ENCODE results near the gene FAT1.

The FAT1 gene

DNA sequence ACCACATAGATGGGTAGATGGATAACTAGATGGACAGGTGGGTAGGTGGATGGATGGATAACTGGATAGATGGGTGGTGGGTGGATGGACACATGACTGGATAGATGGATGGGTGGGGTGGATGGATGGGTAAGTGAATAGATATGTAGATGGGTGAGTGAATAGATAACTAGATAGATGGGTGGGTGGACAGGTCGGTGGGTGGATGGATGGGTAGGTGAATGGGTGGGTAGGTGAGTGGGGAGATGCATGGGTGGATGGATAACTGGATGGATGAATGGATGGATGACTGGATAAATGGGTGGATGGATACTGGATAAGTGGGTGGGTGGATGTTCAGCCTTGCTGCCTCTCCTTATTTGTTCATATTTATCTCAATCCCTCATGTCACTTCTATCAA lies 116.2 kb downstream of the FAT1 start:
- H3K9me3 Mint-ChIP-seq, result peaks cover 2 to 21% of the 10 kb centered on the region in 2 donors
- H3K4me1 Mint-ChIP-seq (ENCODE audit: low read depth in 2 of 2), result no peaks in the 10 kb centered on the region
- H3K27ac Mint-ChIP-seq, result no peak overlapping the region
- ATAC-seq (replicated peaks) (no peak), DNase-seq (no peak)
- no peaks in the 10 kb centered on the region for H3K36me3 Mint-ChIP-seq (ENCODE audit: insufficient read depth)
- no peaks in the 10 kb centered on the region for H3K27me3 Mint-ChIP-seq
- no peak overlapping the region for H3K4me3 Mint-ChIP-seq

DNA sequence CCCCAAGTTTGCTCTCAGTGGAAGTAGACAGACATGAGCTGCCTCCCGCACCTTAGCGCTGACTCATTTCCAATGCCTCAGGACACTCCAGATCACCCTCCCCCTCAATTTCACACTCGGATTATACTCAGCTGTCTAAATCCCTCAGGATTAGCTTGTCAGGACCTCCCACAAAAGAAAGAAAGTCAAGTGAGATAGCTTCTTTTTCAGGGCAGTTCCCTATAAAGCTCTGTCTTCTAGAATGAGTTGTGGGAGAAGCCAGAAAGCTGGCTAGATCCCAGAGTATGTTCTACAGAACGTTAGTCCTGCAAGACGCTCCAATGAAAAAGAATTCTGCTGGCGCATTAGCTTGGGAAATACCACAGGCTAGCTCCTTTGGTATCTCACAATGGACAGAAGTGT lies 117.1 kb downstream of the FAT1 start:
- DNase-seq, result no peak
- no peak for ATAC-seq (replicated peaks)
- Mint-ChIP-seq H3K27me3 (no peaks in the 10 kb centered on the region), H3K9me3 (peaks cover 2 to 21% of the 10 kb centered on the region in 2 donors), H3K4me3 (no peak overlapping the region), H3K27ac (no peak overlapping the region), H3K36me3 (ENCODE audit: insufficient read depth) (no peaks in the 10 kb centered on the region), H3K4me1 (ENCODE audit: low read depth in 2 of 2) (no peaks in the 10 kb centered on the region)

DNA sequence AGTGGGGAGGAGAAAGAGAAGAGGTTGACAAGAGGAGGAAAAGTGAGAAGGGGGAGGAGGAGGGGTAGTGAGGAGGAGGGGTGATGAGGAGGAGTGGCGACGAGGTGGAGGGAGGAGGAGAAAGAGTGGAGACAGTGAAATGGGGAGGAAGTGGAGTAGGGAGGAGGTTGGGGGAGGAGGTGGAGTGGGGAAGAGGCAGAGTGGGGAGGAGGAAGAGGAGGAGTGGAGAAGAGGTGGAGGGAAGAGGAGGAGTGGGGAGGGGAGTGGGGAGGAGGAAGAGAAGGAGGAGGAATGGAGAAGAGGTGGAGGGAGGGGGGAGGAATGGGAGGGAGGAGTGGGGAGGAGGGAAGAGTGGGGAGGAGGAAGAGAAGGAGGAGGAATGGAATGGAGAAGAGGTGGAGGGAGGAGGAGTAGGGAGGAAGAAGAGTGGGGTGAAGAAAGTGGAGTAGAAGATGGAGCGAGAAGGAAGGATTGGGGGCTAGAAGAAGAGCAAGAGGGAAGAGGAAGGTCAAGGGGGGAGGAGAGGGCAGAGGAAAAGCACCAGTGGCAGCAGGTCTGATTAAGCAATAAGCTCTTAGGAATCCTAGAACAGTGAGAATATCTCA lies 118.3 kb downstream of the FAT1 start:
- Mint-ChIP-seq H3K27me3 (no peaks in the 10 kb centered on the region), H3K4me3 (no peak overlapping the region), H3K4me1 (ENCODE audit: low read depth in 2 of 2) (no peaks in the 10 kb centered on the region), H3K36me3 (ENCODE audit: insufficient read depth) (no peaks in the 10 kb centered on the region), H3K27ac (no peak overlapping the region), H3K9me3 (peaks cover 2 to 21% of the 10 kb centered on the region in 2 donors)
- DNase-seq (no peak), ATAC-seq (replicated peaks) (no peak)

DNA sequence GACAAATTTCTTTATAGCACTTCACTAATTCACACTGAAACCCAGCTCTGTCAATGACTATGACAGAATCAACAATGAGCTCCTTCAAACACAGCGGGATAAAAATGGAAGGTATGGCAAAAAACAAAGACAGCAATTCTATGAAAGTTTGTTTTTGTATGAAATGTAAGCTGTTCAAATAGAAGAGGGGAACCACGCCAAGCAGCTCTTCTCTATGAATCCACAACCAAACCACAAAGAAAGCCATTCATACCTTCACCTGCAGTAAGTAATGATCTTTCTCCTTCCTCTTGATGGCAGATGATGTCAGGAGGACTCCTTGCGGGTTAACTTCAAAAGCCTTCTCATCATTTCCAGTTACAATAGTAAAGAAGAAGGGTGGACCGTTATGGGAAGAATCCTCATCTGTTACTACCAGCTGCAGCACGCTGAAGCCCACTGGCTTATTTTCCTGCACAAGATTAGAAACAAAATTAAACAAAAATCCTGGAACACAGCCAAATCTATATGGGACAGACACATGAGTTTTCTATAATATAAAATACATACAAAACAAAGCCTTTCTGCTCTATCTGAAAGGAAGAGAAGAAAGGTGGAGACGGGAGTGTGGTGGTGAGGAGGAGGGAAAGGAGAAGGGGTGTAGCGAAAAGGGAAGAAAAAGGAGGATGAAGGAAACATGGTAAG lies 119.4 kb downstream of the FAT1 start:
- H3K4me3 Mint-ChIP-seq, result no peak overlapping the region
- ATAC-seq (replicated peaks) (no peak), DNase-seq (no peak)
- no peaks in the 10 kb centered on the region for H3K36me3 Mint-ChIP-seq (ENCODE audit: insufficient read depth)
- no peaks in the 10 kb centered on the region for H3K27me3 Mint-ChIP-seq
- H3K27ac Mint-ChIP-seq, result no peak overlapping the region
- peaks cover 2 to 21% of the 10 kb centered on the region in 2 donors for H3K9me3 Mint-ChIP-seq
- H3K4me1 Mint-ChIP-seq (ENCODE audit: low read depth in 2 of 2), result no peaks in the 10 kb centered on the region

DNA sequence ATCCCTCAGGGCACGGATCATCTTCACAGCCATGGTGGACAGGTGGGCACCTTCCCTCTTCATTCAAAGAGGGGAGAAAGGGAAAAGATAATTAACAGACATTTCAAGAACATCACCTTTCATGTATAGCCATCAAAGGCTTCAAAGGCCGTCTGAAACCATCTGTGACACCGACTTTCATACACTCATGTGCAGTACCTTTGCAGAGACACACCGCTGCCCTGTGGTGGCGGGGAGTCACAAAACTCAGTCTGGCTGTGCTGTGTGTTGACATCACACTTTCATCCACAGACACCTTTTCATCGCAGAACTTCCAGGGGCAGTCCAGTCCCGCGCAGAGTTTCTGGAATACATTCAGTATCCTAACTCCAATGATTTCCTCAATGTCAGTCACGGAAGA lies 120.7 kb downstream of the FAT1 start:
- Mint-ChIP-seq H3K4me1 (ENCODE audit: low read depth in 2 of 2) (no peaks in the 10 kb centered on the region), H3K27ac (no peak overlapping the region), H3K36me3 (ENCODE audit: insufficient read depth) (no peaks in the 10 kb centered on the region), H3K4me3 (no peak overlapping the region), H3K9me3 (peaks cover 2 to 21% of the 10 kb centered on the region in 2 donors), H3K27me3 (no peaks in the 10 kb centered on the region)
- ATAC-seq (replicated peaks) (no peak), DNase-seq (no peak)

DNA sequence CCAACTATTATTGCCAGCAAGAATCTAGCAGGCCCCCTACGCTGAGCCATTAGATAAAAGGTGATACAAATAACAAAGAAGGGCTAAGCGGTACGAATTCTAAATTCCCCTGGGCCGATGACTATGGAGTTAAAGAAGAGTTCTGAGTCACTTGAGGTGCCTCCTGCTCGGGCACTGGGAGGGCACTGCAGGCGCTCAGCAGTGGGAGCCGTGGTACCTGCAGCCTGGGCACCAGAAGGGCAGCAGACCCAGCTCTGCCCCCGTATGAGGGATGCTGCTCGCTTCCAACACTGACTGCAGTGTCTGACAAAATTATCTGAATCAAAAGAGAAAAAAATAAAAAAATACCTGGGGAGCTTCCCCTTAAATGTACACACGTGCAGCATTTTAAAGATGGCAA lies 124.2 kb downstream of the FAT1 start:
- Mint-ChIP-seq H3K4me3 (no peak overlapping the region), H3K4me1 (ENCODE audit: low read depth in 2 of 2) (no peaks in the 10 kb centered on the region), H3K27me3 (peaks cover 0 to 6% of the 10 kb centered on the region in 2 donors), H3K27ac (no peak overlapping the region), H3K9me3 (peaks cover 0 to 9% of the 10 kb centered on the region in 2 donors), H3K36me3 (ENCODE audit: insufficient read depth) (no peaks in the 10 kb centered on the region)
- no peak for DNase-seq
- ATAC-seq (replicated peaks), result no peak

DNA sequence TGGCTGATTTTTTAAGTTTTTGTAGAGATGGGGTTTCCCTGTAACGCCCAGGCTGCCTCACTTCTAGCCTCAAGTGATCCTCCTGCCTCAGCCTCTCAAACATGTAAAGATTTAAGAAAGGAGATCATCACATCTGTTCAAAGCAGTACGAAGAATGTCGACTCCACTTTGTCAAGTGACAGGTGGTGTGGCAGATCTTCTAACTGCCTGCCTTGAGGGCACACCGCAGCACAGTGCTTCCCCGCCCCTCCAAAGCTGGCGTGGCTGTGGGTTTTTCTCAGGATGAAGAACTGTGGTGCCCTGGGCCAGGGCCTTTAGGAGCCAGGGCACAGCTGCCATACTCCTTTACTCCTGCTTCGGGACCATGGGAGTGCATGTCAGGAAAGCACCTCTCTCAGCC lies 125.0 kb downstream of the FAT1 start:
- Mint-ChIP-seq H3K36me3 (ENCODE audit: insufficient read depth) (no peaks in the 10 kb centered on the region), H3K4me1 (ENCODE audit: low read depth in 2 of 2) (no peaks in the 10 kb centered on the region), H3K9me3 (peaks cover 0 to under 1% of the 10 kb centered on the region in 2 donors), H3K27ac (no peak overlapping the region), H3K27me3 (peaks cover 0 to 6% of the 10 kb centered on the region in 2 donors), H3K4me3 (no peak overlapping the region)
- no peak for ATAC-seq (replicated peaks)
- no peak for DNase-seq

DNA sequence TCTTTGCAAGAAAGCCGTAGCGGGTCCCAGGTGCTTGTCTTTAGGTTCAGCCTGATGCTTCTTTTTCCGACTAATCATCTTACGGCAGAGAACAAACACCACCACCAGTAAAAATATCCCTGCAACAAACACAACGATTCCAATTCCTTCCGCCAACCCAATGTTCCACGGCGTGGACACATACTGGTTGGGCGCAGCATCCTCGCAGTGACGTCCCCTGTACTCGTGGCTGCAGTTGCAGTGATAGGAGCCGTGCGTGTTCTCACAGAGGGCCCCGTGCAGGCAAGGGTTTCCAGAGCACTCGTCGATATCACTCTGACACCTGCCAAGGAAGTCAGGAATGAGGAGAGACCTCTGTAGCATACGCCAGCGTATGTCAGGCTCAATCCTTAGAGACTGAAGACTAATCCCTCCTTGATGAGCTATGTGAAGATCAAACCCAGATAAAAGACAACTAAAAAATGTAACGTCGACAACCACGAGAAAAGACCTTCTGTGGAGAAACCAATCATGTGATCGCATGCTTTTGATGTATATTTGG lies 126.7 kb downstream of the FAT1 start:
- H3K27me3 Mint-ChIP-seq, result peaks cover 0 to 6% of the 10 kb centered on the region in 2 donors
- ATAC-seq (replicated peaks) (no peak), DNase-seq (no peak)
- H3K36me3 Mint-ChIP-seq (ENCODE audit: insufficient read depth), result no peaks in the 10 kb centered on the region
- H3K4me1 Mint-ChIP-seq (ENCODE audit: low read depth in 2 of 2), result no peaks in the 10 kb centered on the region
- H3K27ac Mint-ChIP-seq, result no peak overlapping the region
- no peaks in the 10 kb centered on the region for H3K9me3 Mint-ChIP-seq
- no peak overlapping the region for H3K4me3 Mint-ChIP-seq

DNA sequence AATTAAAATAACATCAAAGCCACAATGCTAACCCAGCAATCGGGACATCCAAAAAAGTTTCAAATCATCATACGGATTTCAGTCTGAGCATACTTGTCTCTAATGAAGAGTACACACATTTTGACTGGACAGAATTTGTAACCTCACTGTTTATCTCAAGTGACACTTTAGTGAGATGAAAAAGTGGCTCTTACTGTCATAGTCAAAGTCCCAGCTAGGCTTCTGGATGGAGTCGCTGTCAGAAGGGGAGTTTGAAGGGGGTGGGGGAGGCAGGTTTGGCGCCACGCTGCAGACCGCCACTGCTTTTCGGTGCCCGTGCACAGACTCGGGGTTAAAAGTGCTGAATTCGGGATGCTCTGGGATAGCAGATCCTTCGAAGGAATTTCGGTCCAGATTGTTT lies 127.3 kb downstream of the FAT1 start:
- Mint-ChIP-seq H3K4me1 (ENCODE audit: low read depth in 2 of 2) (no peaks in the 10 kb centered on the region), H3K4me3 (no peak overlapping the region), H3K27ac (no peak overlapping the region)

DNA sequence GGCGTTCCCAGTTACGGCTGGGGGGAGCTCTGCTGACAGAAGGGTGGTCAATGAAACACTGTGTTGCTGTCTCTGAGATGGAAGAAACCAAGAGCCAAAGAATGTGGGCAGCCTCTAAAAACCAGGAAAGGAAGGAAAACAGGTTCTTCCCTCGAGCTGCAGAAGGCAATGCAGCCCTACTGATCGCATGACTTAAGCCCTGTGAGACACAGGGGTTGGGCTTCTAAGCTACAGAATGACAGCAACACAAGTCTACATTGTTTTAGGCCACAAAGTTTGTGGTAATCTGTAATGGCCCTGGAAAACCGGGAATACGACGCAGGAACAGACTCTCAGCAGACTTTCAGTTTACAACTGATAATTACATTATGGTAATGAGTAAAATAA lies 130.1 kb downstream of the FAT1 start:
- no peak overlapping the region for H3K27ac Mint-ChIP-seq
- H3K27me3 Mint-ChIP-seq, result peaks cover 0 to 6% of the 10 kb centered on the region in 2 donors
- no peaks in the 10 kb centered on the region for H3K4me1 Mint-ChIP-seq (ENCODE audit: low read depth in 2 of 2)
- H3K4me3 Mint-ChIP-seq, result no peak overlapping the region
- ATAC-seq (replicated peaks) (no peak), DNase-seq (no peak)
- no peaks in the 10 kb centered on the region for H3K9me3 Mint-ChIP-seq
- no peaks in the 10 kb centered on the region for H3K36me3 Mint-ChIP-seq (ENCODE audit: insufficient read depth)

More for the DNA sequence above, 127.3 kb downstream of the FAT1 start:
- H3K36me3 Mint-ChIP-seq (ENCODE audit: insufficient read depth), result no peaks in the 10 kb centered on the region
- H3K9me3 Mint-ChIP-seq, result no peaks in the 10 kb centered on the region
- DNase-seq, result no peak
- ATAC-seq (replicated peaks), result no peak
- H3K27me3 Mint-ChIP-seq, result peaks cover 0 to 6% of the 10 kb centered on the region in 2 donors

DNA sequence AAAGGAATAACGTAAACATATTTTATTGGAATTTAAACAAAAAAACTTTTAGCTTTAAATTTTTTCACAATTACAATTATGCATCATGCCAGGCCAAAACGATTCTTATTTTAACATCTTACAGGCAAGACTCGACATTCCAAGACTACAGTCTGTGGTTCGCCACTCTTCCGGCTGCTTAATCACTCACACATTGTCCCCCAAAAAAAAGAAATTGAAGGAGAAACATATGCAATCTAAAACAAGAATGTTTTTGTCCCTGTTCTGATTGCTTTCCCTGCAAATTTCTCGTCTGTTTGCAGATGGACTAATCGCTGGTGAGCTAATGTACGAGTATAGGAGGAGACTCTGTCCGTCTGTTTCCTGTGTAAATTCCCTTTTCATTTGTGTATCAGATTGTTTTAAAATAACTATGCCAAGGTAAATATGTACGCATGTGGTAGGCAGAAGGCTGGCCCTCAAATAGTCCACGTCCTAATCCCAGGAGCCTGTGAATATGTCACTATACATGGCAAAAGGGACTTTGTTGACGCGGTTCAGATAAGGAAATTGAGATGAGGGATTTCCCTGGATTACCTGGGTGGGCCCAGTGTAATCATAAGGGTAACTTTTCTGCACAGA lies 130.6 kb downstream of the FAT1 start:
- Mint-ChIP-seq H3K9me3 (no peaks in the 10 kb centered on the region), H3K27me3 (peaks cover 0 to 6% of the 10 kb centered on the region in 2 donors), H3K27ac (no peak overlapping the region), H3K36me3 (ENCODE audit: insufficient read depth) (no peaks in the 10 kb centered on the region), H3K4me3 (no peak overlapping the region), H3K4me1 (ENCODE audit: low read depth in 2 of 2) (no peaks in the 10 kb centered on the region)
- ATAC-seq (replicated peaks) (no peak), DNase-seq (no peak)

DNA sequence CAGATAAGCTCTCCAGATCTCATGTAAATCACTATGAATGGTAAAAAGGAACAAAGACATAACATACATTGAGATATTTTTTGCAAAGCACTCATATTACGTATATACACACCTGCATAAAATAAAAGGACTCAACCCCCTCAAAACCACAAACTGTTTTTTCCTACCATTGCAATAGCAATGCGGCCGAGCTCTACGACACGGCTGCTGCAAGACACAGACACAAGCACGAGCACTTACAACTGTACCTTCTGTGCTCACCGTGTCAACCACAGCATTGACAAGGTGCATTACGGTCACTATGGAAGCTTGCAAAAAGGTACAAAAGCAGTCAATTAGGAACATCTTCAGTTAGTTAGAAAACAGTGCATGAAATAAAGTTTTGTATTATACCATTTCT lies 131.2 kb downstream of the FAT1 start:
- no peaks in the 10 kb centered on the region for H3K4me1 Mint-ChIP-seq (ENCODE audit: low read depth in 2 of 2)
- DNase-seq (no peak), ATAC-seq (replicated peaks) (no peak)
- no peaks in the 10 kb centered on the region for H3K36me3 Mint-ChIP-seq (ENCODE audit: insufficient read depth)
- H3K9me3 Mint-ChIP-seq, result no peaks in the 10 kb centered on the region
- H3K27ac Mint-ChIP-seq, result no peak overlapping the region
- peaks cover 0 to 6% of the 10 kb centered on the region in 2 donors for H3K27me3 Mint-ChIP-seq
- H3K4me3 Mint-ChIP-seq, result no peak overlapping the region

DNA sequence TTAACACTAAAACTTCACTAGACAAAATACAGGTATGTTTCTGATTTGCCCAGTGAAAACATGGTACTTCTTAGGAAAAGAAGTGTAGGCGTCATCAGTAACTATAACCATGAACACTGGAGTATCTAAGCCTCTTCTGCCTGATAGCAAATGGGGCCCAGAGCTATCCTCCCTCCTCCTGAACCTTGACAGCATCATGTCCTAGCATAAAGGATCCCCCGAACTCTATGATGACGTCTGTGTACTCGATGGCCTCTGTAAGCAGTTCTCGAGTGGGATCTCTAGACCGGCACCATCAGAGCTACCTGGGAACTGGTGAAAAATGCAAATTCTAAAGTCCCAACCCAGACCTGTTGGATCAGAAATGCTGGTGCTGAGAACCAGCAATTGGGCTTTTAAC lies 132.0 kb downstream of the FAT1 start:
- DNase-seq (no peak), ATAC-seq (replicated peaks) (no peak)
- peaks cover 0 to 1% of the 10 kb centered on the region in 2 donors for H3K27me3 Mint-ChIP-seq
- H3K4me1 Mint-ChIP-seq (ENCODE audit: low read depth in 2 of 2), result no peaks in the 10 kb centered on the region
- no peak overlapping the region for H3K27ac Mint-ChIP-seq
- H3K9me3 Mint-ChIP-seq, result no peaks in the 10 kb centered on the region
- no peak overlapping the region for H3K4me3 Mint-ChIP-seq
- no peaks in the 10 kb centered on the region for H3K36me3 Mint-ChIP-seq (ENCODE audit: insufficient read depth)

DNA sequence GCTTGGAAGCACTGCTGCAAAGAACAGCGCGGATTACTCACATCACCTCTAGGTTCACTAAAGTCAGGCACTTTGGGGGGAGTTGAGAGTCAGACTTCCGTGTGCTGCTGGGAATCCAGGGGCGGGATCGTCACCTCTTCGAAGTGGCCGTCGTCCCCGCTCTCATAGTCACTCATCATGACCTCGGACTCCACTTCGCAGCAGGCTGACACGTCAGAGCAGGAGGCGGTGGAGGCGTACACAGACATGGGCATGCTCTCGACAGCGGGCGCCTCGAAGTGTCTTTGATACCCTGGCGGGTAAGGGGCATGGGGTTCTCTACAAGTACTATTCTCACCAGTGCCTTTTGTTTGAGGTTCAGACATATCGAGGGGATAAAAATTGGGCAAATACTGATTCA lies 135.2 kb downstream of the FAT1 start:
- no peak overlapping the region for H3K27ac Mint-ChIP-seq
- peaks cover 6% of the 10 kb centered on the region in 2 donors for H3K27me3 Mint-ChIP-seq
- H3K4me3 Mint-ChIP-seq, result no peak overlapping the region
- ATAC-seq (replicated peaks) (no peak), DNase-seq (no peak)
- no peaks in the 10 kb centered on the region for H3K9me3 Mint-ChIP-seq
- no peaks in the 10 kb centered on the region for H3K4me1 Mint-ChIP-seq (ENCODE audit: low read depth in 2 of 2)
- no peaks in the 10 kb centered on the region for H3K36me3 Mint-ChIP-seq (ENCODE audit: insufficient read depth)

Measured in effector memory CD8-positive, alpha-beta T cell (primary cell).